SHP77 treated with DMSO at 0.1 percent for 48 hours (cell line): Measurements from ENCODE around the gene TAS2R4.
A peak's percentile ranks its signal among the peaks of the same experiment; 100 is the strongest.
"Not testable (repeated sequence)": the region's sequence is repeated elsewhere in the genome, so short reads cannot be mapped to it uniquely, and the experiment has no call there.

Experiments
- DNase-seq: peaks from one replicate; lab custom pipeline; 2025; lab: John Stamatoyannopoulos, UW

TAS2R4 gene

GRCh38 chr7:141776374-141776773 lies at the start of gene TAS2R4:
TSS of gene TAS2R4 (plus strand) at chr7:141776674. CDS start at chr7:141778489, 1,815 bp downstream.
- DNase-seq = no peak

GRCh38 chr7:141729020-141729419 lies 47.5 kb upstream of the TAS2R4 start:
- DNase-seq = no peak

- DNase-seq = no peak
These were observed 44.9 kb upstream of the TAS2R4 start for GRCh38 chr7:141731476-141732149.

- peak; percentile 33 for DNase-seq
These were observed 39.2 kb upstream of the TAS2R4 start for GRCh38 chr7:141737118-141737835.

- peak; percentile 95 for DNase-seq
These were observed 38.5 kb upstream of the TAS2R4 start, which contains the start of gene SSBP1 for GRCh38 chr7:141737836-141738591. TSS of gene SSBP1 (plus strand) at chr7:141738358. CDS start at chr7:141739167, 809 bp downstream.

- DNase-seq = no peak
These were observed 37.9 kb upstream of the TAS2R4 start for GRCh38 chr7:141738592-141739013.

- DNase-seq = no peak
These were observed 37.2 kb upstream of the TAS2R4 start for GRCh38 chr7:141739250-141739649.

- DNase-seq = no peak
These were observed 34.2 kb upstream of the TAS2R4 start for GRCh38 chr7:141742229-141742628.

GRCh38 chr7:141744131-141744530 lies 32.3 kb upstream of the TAS2R4 start:
- no peak for DNase-seq

GRCh38 chr7:141748396-141748795 lies 28.1 kb upstream of the TAS2R4 start:
- DNase-seq = no peak

GRCh38 chr7:141751904-141752303 lies 24.6 kb upstream of the TAS2R4 start:
- DNase-seq = not testable (repeated sequence)

GRCh38 chr7:141752634-141753033 lies 23.8 kb upstream of the TAS2R4 start:
- no peak for DNase-seq

GRCh38 chr7:141754939-141755338 lies 21.5 kb upstream of the TAS2R4 start:
- DNase-seq = no peak

- no peak for DNase-seq
These were observed 12.7 kb upstream of the TAS2R4 start, which contains the start of gene TAS2R3 for GRCh38 chr7:141763797-141764196. TSS of gene TAS2R3 (plus strand) at chr7:141764097. CDS start at chr7:141764159, 62 bp downstream.

GRCh38 chr7:141770083-141770583 lies 6.3 kb upstream of the TAS2R4 start:
- not testable (repeated sequence) for DNase-seq

- peak; percentile 30 for DNase-seq
These were observed 9.5 kb downstream of the TAS2R4 start for GRCh38 chr7:141785706-141786552.

- no peak for DNase-seq
These were observed 11.8 kb downstream of the TAS2R4 start for GRCh38 chr7:141788296-141788695.

- no peak for DNase-seq
These were observed 13.4 kb downstream of the TAS2R4 start, which contains the start of gene TAS2R5 for GRCh38 chr7:141789917-141790316. TSS of gene TAS2R5 (plus strand) at chr7:141790217. CDS start at chr7:141790362, 145 bp downstream.

- DNase-seq = no peak
These were observed 16.1 kb downstream of the TAS2R4 start for GRCh38 chr7:141792526-141792925.

GRCh38 chr7:141820067-141820466 lies 43.6 kb downstream of the TAS2R4 start:
- DNase-seq = no peak

- not testable (repeated sequence) for DNase-seq
These were observed 46.0 kb downstream of the TAS2R4 start for GRCh38 chr7:141822432-141822831.
